Raji (cell line): Measurements from ENCODE around the gene BTBD19.

Experiments
- POLR2A ChIP-seq: IDR thresholded peaks from 2 replicates; pipeline ENCODE4 v1.6.1; 2011; ENCODE audit warnings: low read depth, low read length, control low read depth; ENCODE audit not compliant: insufficient read depth

Gene BTBD19

GRCh38 chr1:44817771-44818495, 9.6 kb downstream of the BTBD19 start:
- no peak for TF ChIP-seq POLR2A

DNA sequence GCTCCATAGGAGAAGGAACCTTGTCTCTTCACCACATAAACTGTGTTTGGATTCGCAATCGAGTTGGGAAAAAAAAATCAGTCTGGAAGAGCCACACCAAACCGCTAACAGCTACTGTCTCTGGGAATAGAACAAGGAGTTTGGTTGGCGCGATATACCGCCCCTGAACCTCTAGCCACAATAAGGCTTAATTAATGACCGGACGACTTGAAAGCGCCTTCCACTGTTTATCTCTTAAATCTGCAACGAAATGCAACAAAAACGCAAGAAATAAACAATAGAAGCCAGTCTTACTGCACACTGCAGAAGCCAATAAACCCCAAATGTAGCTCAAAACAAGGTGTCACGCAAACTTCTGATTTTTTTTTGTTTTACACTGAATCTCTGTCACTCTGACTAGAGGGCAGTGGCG, 10.9 kb downstream of the BTBD19 start:
- no peak for TF ChIP-seq POLR2A

GRCh38 chr1:44819608-44820327, 11.4 kb downstream of the BTBD19 start:
- TF ChIP-seq POLR2A: peak; percentile 98

DNA sequence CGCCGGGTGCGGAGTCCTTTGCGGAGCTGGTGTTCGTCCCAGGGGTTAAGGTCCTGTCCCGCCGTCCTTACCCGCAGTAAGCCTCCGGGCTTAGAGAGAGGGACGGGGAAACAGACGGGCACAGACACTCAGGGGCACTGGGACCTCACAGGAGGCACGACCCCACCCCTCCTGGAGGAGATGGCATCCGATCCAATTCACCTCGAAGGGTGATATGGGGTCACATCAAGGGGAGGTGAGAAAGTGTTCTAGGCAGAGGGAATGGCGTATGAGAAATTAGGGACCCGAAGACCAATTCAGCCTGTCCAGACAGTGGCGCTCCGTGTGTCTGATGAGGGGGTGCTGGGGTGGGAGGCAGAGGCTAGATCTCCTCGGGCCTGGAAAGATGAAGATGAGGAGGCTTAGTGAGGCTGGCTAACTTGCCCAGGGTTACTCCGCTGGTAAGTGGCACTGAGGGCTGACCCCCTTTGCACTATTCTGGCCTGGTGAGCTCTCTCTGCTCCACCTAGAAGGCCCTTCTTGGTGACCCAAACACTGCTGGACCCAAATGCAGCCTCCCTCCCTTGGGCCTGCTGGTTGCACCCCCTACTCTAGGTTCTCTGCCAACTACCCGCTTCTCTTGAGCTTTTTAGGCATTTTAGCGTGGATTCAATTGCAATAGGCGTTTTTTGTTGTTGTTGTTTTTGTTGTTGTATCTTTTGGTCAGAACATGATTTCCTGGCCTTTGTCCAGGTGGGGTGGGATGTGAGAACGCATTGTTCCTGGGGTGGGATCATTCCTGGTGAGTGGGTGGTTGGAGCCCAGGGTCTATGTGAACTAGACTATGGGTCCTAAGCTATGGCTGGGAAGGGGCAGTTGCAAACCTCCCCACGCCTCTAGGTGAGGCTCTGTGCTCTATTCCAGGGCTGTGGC, 12.3 kb downstream of the BTBD19 start:
- TF ChIP-seq POLR2A: no peak

GRCh38 chr1:44821240-44821715, 13.0 kb downstream of the BTBD19 start:
- TF ChIP-seq POLR2A: no peak

GRCh38 chr1:44822131-44822701, 13.9 kb downstream of the BTBD19 start:
- no peak for TF ChIP-seq POLR2A

DNA sequence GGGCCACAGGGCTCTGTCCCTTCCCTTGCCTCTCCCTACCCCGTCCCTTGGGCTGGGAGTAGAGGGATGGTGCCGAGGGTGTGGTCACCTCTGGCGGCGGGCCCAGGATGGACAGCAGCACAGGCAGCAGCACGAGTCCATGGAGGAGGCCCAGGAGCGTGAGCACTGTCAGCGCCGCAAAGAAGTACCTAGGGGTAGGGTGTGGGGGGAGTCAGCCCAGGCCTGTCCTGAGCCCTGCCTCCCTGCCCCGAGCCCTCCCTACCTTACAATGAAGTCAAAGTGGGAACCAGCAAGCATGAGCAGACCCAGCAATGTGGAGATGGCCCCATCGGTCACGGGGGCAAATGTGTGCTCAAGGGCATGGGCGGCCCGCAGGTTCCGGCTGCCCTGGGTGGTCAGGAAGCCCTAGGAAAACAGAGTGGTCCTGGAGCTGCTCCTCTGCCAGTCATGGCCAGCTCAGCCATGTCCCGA, 14.7 kb downstream of the BTBD19 start:
- TF ChIP-seq POLR2A: no peak

DNA sequence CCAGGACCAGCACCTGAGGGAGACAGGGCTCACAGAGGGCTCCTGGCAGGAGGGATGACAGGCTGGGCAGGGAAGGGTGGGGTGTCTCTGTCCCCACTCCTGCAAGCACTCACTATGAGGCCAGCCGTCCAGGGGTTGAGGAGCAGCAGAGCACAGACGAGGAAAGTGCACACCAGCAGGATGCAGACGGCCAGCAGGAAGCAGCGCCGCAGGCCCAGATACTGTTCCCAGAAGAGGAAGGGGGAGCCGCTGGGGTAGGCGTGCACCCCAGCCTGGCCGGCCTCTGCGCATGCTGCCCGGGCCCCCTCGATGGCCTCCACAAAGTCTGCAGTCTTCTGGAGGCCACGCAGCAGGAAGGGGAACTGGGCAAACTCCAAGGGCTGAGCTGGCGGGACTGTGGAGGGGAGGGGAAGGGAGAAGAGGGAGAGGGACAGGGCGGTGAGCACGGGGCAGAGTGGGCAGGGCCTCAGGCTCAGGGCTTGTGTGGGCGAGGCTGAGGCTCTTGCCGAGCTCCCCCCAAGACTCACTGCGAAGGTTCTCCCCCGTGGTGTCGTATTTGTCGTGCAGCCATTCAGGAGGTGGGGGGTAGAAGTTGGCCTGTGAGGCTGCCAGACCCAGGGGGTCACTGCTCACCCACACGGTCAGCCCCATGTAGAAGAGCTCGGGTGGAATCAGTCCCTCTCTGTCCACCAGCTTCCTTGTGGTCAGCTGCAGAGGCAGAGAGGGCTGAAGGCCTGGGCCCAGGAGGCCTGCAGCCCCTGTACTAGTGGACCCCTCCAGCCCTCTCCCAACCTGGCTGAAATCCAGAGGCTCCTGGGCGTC, 18.3 kb downstream of the BTBD19 start:
- TF ChIP-seq POLR2A: no peak

DNA sequence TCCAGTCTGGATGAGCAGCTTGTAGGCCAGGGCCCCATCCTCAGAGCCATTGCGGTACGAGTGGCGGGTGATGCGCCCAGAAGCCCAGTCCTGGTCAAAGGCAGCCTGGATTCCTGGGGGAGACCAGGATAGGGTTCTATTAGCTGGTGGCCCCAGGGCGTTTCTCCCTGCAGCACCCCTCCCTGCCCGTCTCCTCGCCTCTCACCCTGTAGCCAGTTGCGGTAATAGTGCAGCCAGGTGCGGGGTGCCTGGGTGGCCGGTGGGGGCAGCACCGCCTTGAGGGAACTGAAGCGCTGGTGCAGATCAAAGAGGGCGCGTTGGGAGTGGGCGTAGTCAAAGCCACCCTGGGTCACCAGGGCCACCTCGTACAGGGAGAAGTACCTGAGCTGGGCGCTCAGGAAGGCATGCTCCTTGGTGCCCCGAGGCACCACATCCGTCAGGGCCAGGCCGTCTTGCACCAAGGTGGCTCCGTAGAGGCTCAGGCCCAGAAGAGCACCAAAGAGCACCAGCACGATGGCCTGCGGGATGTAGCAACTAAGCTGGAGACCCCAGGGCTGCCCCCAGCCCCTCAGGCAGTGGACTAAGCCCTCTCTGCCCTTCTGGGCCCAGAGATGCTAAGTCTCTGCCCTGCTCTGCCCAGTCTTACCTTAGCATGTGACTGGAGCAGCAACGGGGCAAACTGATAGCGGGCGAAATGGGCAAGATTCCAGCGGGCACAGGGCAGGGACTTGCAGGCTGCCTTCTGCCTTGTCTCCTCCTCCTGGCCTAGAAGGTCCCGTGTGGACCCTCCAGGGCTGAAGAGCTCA, 19.1 kb downstream of the BTBD19 start:
- no peak for TF ChIP-seq POLR2A

DNA sequence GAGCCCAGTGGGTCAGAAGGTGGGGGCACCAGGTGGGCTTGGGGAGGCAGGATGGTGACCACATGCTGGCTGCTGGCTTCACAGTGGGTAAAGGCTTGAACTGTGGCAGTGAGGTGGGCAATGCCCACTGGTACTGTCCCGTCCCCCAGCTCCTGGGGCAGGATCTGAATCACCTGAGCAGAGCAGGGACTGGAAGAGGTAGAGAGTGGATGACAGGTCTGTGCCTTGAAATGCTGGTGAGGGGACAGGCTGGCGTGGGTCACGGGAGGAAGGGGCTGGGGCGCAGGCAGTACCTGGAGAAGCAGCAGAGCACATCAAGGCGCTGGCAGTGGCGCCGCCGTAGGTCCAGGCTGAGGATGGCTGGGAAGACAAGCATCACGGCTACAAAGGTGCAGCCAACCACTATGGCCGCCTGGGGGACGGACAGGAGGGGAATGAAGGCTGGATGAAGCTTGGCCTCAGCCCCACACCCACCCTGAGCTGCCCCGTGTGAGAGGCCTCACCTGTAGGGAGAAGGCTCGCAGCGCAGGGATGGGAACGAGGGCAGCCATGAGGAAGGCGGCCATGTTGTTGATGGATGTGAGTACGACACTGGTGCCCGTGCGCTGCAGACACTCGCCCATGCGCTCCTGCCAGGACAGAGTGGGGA, 19.8 kb downstream of the BTBD19 start:
- no peak for TF ChIP-seq POLR2A

DNA sequence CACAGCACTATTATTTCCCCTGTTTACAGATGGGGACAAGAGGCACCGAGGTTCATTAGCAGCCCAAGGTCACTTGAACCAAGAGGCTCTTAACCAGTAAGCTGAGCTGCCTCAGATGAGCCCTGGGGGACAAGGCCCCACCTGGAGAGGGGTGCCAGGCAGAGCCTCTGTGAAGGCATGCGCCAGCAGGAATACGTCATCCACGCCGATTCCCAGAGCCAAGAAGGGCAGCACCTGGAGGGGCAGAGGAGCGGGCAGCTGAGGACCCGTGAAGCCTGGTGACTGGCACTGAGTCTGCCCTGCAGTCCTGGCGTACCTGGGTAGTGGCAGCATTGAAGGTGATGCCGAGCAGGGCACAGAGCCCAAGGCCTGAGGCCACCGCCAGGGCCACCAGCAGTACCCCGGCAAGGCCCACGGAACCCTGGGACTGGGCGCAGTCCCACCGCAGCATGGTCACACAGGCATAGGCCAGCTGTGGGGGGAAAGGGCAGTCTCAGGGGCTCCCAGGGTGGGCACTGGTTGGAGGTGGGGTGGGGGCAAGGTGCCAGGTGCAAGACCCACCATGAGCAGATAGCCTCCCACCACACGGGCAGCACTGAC, 20.6 kb downstream of the BTBD19 start:
- TF ChIP-seq POLR2A: no peak
